Transverse colon (tissue), 3 donors: ENCODE results near the gene ACIN1.

ENCODE experiments used
- CTCF ChIP-seq, 5 experiments: fragments of 200-600 bp in 3 of 5; fragments of 450-650 bp in 2 of 5; sonication (generic) in 3 of 5; IDR thresholded peaks; 1 replicate in 2 of 5; 2 replicates in 3 of 5; pipeline ENCODE4 v1.5.1; 2016 to 2017; ENCODE audit warnings: antibody characterized with exemption in 5 of 5, inconsistent platforms in 3 of 5, mild to moderate bottlenecking in 2 of 5, moderate library complexity in 1 of 5
- POLR2A ChIP-seq: fragments of 450-650 bp; IDR thresholded peaks from one replicate; pipeline ENCODE4 v1.6.1; 2016; ENCODE audit warnings: antibody characterized with exemption, mild to moderate bottlenecking, moderate library complexity

GRCh38 chr14:23066368-23066767, 28.6 kb downstream of the ACIN1 start:
- TF ChIP-seq CTCF (IDR thresholded peaks at IDR 0.05) (no peak), POLR2A (no peak)
